ENCODE results near the gene B3GNT8.
"Not testable (repeated sequence)": the region's sequence is repeated elsewhere in the genome, so short reads cannot be mapped to it uniquely, and the experiment has no call there.

The B3GNT8 gene

GRCh38 chr19:41399525-41399924 lies 27.6 kb downstream of the B3GNT8 start:
- no peaks in the 10 kb centered on the region for H3K27me3 Mint-ChIP-seq
- ATAC-seq (replicated peaks) (no peak), DNase-seq (no peak)
- H3K36me3 Mint-ChIP-seq, result peaks cover 12 to 22% of the 10 kb centered on the region in 2 donors
- peak overlapping the region in 1 of 2 donors; percentile 15 for H3K4me3 Mint-ChIP-seq
- H3K4me1 Mint-ChIP-seq, result peaks cover 28 to 65% of the 10 kb centered on the region in 2 donors
- H3K27ac Mint-ChIP-seq, result no peak overlapping the region
- no peaks in the 10 kb centered on the region for H3K9me3 Mint-ChIP-seq

GRCh38 chr19:41399091-41399490 lies 28.1 kb downstream of the B3GNT8 start:
- Mint-ChIP-seq H3K36me3 (peaks cover 12 to 22% of the 10 kb centered on the region in 2 donors), H3K27me3 (no peaks in the 10 kb centered on the region), H3K4me3 (peak overlapping the region; percentile 100), H3K4me1 (peaks cover 28 to 65% of the 10 kb centered on the region in 2 donors), H3K9me3 (no peaks in the 10 kb centered on the region), H3K27ac (peak overlapping the region; percentile 100)
- DNase-seq (no peak), ATAC-seq (replicated peaks) (no peak)

- peak overlapping the region; percentile 100 for H3K4me3 Mint-ChIP-seq
Observed at GRCh38 chr19:41398598-41398997, 28.6 kb downstream of the B3GNT8 start.

GRCh38 chr19:41398050-41398418 lies 29.1 kb downstream of the B3GNT8 start:
- Mint-ChIP-seq H3K36me3 (peaks cover 12 to 22% of the 10 kb centered on the region in 2 donors), H3K4me1 (peaks cover 26 to 62% of the 10 kb centered on the region in 2 donors), H3K4me3 (peak overlapping the region; percentile 100), H3K27me3 (no peaks in the 10 kb centered on the region), H3K9me3 (no peaks in the 10 kb centered on the region), H3K27ac (peak overlapping the region; percentile 100)
- ATAC-seq (replicated peaks) (no peak), DNase-seq (no peak)

More at GRCh38 chr19:41398598-41398997, 28.6 kb downstream of the B3GNT8 start:
- DNase-seq, result no peak
- Mint-ChIP-seq H3K9me3 (no peaks in the 10 kb centered on the region), H3K27ac (peak overlapping the region; percentile 100), H3K4me1 (peaks cover 27 to 65% of the 10 kb centered on the region in 2 donors), H3K27me3 (no peaks in the 10 kb centered on the region), H3K36me3 (peaks cover 12 to 22% of the 10 kb centered on the region in 2 donors)
- ATAC-seq (replicated peaks), result no peak

GRCh38 chr19:41397086-41398049 lies 29.8 kb downstream of the B3GNT8 start, which contains the start of the genes BCKDHA and EXOSC5:
Gene BCKDHA (plus strand): TSS chr19:41397818. CDS start chr19:41397828, 10 bp downstream.
Gene EXOSC5 (minus strand): TSS chr19:41397359. CDS start chr19:41397328, 31 bp downstream.
- DNase-seq, result peak; percentile 99
- Mint-ChIP-seq H3K4me3 (peak within 1 kb of the TSS; percentile 100), H3K27ac (peak within 1 kb of the TSS; percentile 100), H3K9me3 (no peaks in the 10 kb centered on the region), H3K36me3 (peaks cover 11 to 23% of the 10 kb centered on the region in 2 donors), H3K4me1 (peaks cover 26 to 59% of the 10 kb centered on the region in 2 donors), H3K27me3 (no peaks in the 10 kb centered on the region)
- peak; percentile 96 to 99 for ATAC-seq (replicated peaks)

GRCh38 chr19:41395355-41395754 lies 31.8 kb downstream of the B3GNT8 start:
- ATAC-seq (replicated peaks) (no peak), DNase-seq (no peak)
- H3K36me3 Mint-ChIP-seq, result peaks cover 11 to 27% of the 10 kb centered on the region in 2 donors
- no peaks in the 10 kb centered on the region for H3K9me3 Mint-ChIP-seq
- H3K4me3 Mint-ChIP-seq, result peak overlapping the region; percentile 34 to 58
- peaks cover 23 to 48% of the 10 kb centered on the region in 2 donors for H3K4me1 Mint-ChIP-seq
- H3K27me3 Mint-ChIP-seq, result no peaks in the 10 kb centered on the region
- H3K27ac Mint-ChIP-seq, result peak overlapping the region; percentile 32

GRCh38 chr19:41392775-41393174 lies 34.4 kb downstream of the B3GNT8 start:
- Mint-ChIP-seq H3K27ac (peak overlapping the region; percentile 68), H3K27me3 (no peaks in the 10 kb centered on the region), H3K4me3 (no peak overlapping the region), H3K4me1 (peaks cover 9 to 26% of the 10 kb centered on the region in 2 donors), H3K9me3 (no peaks in the 10 kb centered on the region), H3K36me3 (peaks cover 21 to 40% of the 10 kb centered on the region in 2 donors)
- DNase-seq, result no peak
- ATAC-seq (replicated peaks), result no peak

- Mint-ChIP-seq H3K4me3 (no peak overlapping the region), H3K36me3 (peaks cover 22 to 41% of the 10 kb centered on the region in 2 donors)
- DNase-seq, result no peak
Observed at GRCh38 chr19:41391618-41392017, 35.6 kb downstream of the B3GNT8 start.

GRCh38 chr19:41386442-41386841 lies 40.7 kb downstream of the B3GNT8 start:
- H3K4me3 Mint-ChIP-seq, result no peak overlapping the region
- no peaks in the 10 kb centered on the region for H3K27me3 Mint-ChIP-seq
- H3K36me3 Mint-ChIP-seq, result peaks cover 33 to 42% of the 10 kb centered on the region in 2 donors
- no peaks in the 10 kb centered on the region for H3K9me3 Mint-ChIP-seq
- H3K4me1 Mint-ChIP-seq, result peaks cover 0 to 3% of the 10 kb centered on the region in 2 donors
- no peak overlapping the region for H3K27ac Mint-ChIP-seq
- ATAC-seq (replicated peaks), result no peak
- no peak for DNase-seq

More at GRCh38 chr19:41391618-41392017, 35.6 kb downstream of the B3GNT8 start:
- H3K27ac Mint-ChIP-seq, result peak overlapping the region; percentile 56
- ATAC-seq (replicated peaks), result no peak
- peaks cover 9 to 16% of the 10 kb centered on the region in 2 donors for H3K4me1 Mint-ChIP-seq
- no peaks in the 10 kb centered on the region for H3K27me3 Mint-ChIP-seq
- H3K9me3 Mint-ChIP-seq, result no peaks in the 10 kb centered on the region

GRCh38 chr19:41384351-41384750 lies 42.8 kb downstream of the B3GNT8 start:
- Mint-ChIP-seq H3K4me3 (no peak overlapping the region), H3K27me3 (no peaks in the 10 kb centered on the region), H3K27ac (no peak overlapping the region), H3K9me3 (no peaks in the 10 kb centered on the region), H3K4me1 (peaks cover 0 to 3% of the 10 kb centered on the region in 2 donors), H3K36me3 (peaks cover 26 to 31% of the 10 kb centered on the region in 2 donors)
- ATAC-seq (replicated peaks) (peak in 1 of 2 donors; percentile 29), DNase-seq (no peak)

GRCh38 chr19:41381536-41381935 lies 45.6 kb downstream of the B3GNT8 start:
- Mint-ChIP-seq H3K36me3 (peaks cover 21 to 24% of the 10 kb centered on the region in 2 donors), H3K4me1 (peaks cover 19 to 22% of the 10 kb centered on the region in 2 donors)
- H3K4me3 Mint-ChIP-seq; DNase-seq; H3K9me3 Mint-ChIP-seq; H3K27me3 Mint-ChIP-seq; ATAC-seq (replicated peaks); H3K27ac Mint-ChIP-seq: not testable (repeated sequence)

- ATAC-seq (replicated peaks) (peak; percentile 82 to 83), DNase-seq (peak; percentile 31)
- no peak overlapping the region for H3K4me3 Mint-ChIP-seq
- H3K36me3 Mint-ChIP-seq, result peaks cover 10% of the 10 kb centered on the region in 2 donors
- no peaks in the 10 kb centered on the region for H3K27me3 Mint-ChIP-seq
- peaks cover 18 to 31% of the 10 kb centered on the region in 2 donors for H3K4me1 Mint-ChIP-seq
- no peaks in the 10 kb centered on the region for H3K9me3 Mint-ChIP-seq
- peak overlapping the region; percentile 84 for H3K27ac Mint-ChIP-seq
Observed at GRCh38 chr19:41377977-41378709, 49.0 kb downstream of the B3GNT8 start.

GRCh38 chr19:41376998-41377365 lies 50.2 kb downstream of the B3GNT8 start:
- peak overlapping the region; percentile 3 for H3K27ac Mint-ChIP-seq
- peaks cover 4 to 7% of the 10 kb centered on the region in 2 donors for H3K36me3 Mint-ChIP-seq
- DNase-seq (no peak), ATAC-seq (replicated peaks) (peak; percentile 32 to 39)
- peaks cover 18 to 31% of the 10 kb centered on the region in 2 donors for H3K4me1 Mint-ChIP-seq
- no peaks in the 10 kb centered on the region for H3K27me3 Mint-ChIP-seq
- H3K4me3 Mint-ChIP-seq, result peak overlapping the region; percentile 71 to 77
- no peaks in the 10 kb centered on the region for H3K9me3 Mint-ChIP-seq
